Natural killer cell (primary cell): ENCODE data around the gene TTK. TPM values are rescaled to one million over a fixed set of nuclear protein-coding genes. Genes with fewer than 3 reads are reported as not detected.

Source experiments
- ATAC-seq, 3 donors: fragments of 150-1000 bp in 2 of 3; fragments of 200-7000 bp in 1 of 3; cut with Tn5 transposase; 1 replicate in 1 of 3; 2 replicates in 2 of 3; pipeline ENCODE4 v1.10.0; 2021; ENCODE audit warnings: mild to moderate bottlenecking in 2 of 3, moderate library complexity in 2 of 3
- DNase-seq, 2 donors: peaks; one replicate each; pipeline versions ENCODE4 v3.0.0 to v3.0.0-alpha.2; 2013 to 2021; ENCODE audit warnings: mixed read lengths in 1 of 2
- H3K27ac ChIP-seq: one replicate; pipeline ENCODE4 v1.5.1; 2013; ENCODE audit warnings: mild to moderate bottlenecking, low read length
- H3K27me3 ChIP-seq: one replicate; pipeline ENCODE4 v1.6.1; 2013; ENCODE audit warnings: low read length; ENCODE audit not compliant: control insufficient read depth, insufficient read depth
- H3K36me3 ChIP-seq: one replicate; pipeline ENCODE4 v1.6.1; 2013; ENCODE audit warnings: low read length; ENCODE audit not compliant: control insufficient read depth, insufficient read depth
- H3K4me1 ChIP-seq: one replicate; pipeline ENCODE4 v1.6.1; 2013; ENCODE audit warnings: low read length; ENCODE audit not compliant: control insufficient read depth, insufficient read depth
- H3K4me3 ChIP-seq: one replicate; pipeline ENCODE4 v1.5.1; 2013; ENCODE audit warnings: low read length
- H3K9me3 ChIP-seq: one replicate; pipeline ENCODE4 v1.6.1; 2013; ENCODE audit warnings: low read length; ENCODE audit not compliant: control insufficient read depth, insufficient read depth
- H3K27ac Mint-ChIP-seq, 2 donors: one replicate each; pipeline ENCODE4 v1.8.0; 2022; ENCODE audit warnings: mild to moderate bottlenecking in 2 of 2, mixed read lengths in 2 of 2, moderate library complexity in 1 of 2
- H3K27me3 Mint-ChIP-seq, 2 donors: one replicate each; pipeline ENCODE4 v1.8.0; 2022; ENCODE audit warnings: low read depth in 2 of 2, mixed read lengths in 2 of 2
- H3K36me3 Mint-ChIP-seq: one replicate; pipeline ENCODE4 v1.8.0; 2022; ENCODE audit warnings: mixed read lengths
- H3K4me1 Mint-ChIP-seq, 2 donors: one replicate each; pipeline ENCODE4 v1.8.0; 2022; ENCODE audit warnings: mixed read lengths in 2 of 2
- H3K4me3 Mint-ChIP-seq: one replicate; pipeline ENCODE4 v1.8.0; 2022; ENCODE audit warnings: mild to moderate bottlenecking, moderate library complexity, mixed read lengths
- H3K9me3 Mint-ChIP-seq, 2 donors: one replicate each; pipeline ENCODE4 v1.8.0; 2022; ENCODE audit warnings: mixed read lengths in 2 of 2
- WGBS: methylation state at CpG from one replicate; pipeline ENCODE4 v1.1.7; 2013; ENCODE audit warnings: missing lambda C conversion rate; ENCODE audit not compliant: insufficient coverage; 5-methylcytosine and 5-hydroxymethylcytosine counted together
- intact Hi-C: fragments of 100-400 bp; cut with micrococcal nuclease; formaldehyde crosslinking; loops from one replicate; pipeline ENCODE4 v1.14.2; 2022
- total RNA-seq, 4 donors: library from RNA; stranded (reverse); fragments of 120-200 nt in 1 of 4; gene quantifications; one replicate each; pipeline versions ENCODE4 v1.2.3 to v1.2.4, GENCODE V29; 2013 to 2022
- TF ChIP-seq, protein P1 (sequence below): fragments of 200-600 bp; IDR thresholded peaks from one replicate; pipeline ENCODE4 v1.8.0; 2022; ENCODE audit warnings: antibody characterized with exemption

The TTK gene
- total RNA-seq, 3 donors from 2014 or later (not counting 1 experiment from before 2014, with no cell fraction given): 0.87 to 1.7 (median 1.2) TPM

DNA sequence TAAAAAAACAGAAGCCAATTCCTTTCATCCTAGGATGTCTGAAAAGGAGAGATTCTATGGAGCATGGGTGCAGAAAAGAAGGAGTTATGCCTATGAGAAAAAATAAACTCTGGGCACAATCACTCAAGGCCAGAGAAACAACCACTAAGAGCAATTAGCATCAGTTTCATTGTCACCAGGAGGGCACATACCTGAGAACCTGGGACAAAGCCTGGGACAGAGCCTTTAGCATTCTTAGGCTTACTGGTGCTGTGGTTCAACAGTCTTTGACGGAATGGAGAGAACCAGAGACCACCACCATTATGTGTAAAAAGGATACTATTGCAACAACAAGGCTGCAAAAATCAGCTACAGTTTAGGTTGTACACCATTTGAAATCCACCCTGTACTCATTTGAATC, 72.6 kb downstream of the TTK start:
- no peaks in the 10 kb centered on the region for H3K4me1 ChIP-seq
- no peak for ATAC-seq
- Mint-ChIP-seq H3K27ac (no peak overlapping the region), H3K4me1 (no peaks in the 10 kb centered on the region), H3K4me3 (no peak overlapping the region), H3K9me3 (peaks cover 0 to 5% of the 10 kb centered on the region in 2 donors), H3K27me3 (peaks cover 8 to 26% of the 10 kb centered on the region in 2 donors), H3K36me3 (no peaks in the 10 kb centered on the region)
- H3K27me3 ChIP-seq: no peaks in the 10 kb centered on the region
- no peak overlapping the region for H3K27ac ChIP-seq
- no peaks in the 10 kb centered on the region for H3K36me3 ChIP-seq
- DNase-seq: no peak
- no peaks in the 10 kb centered on the region for H3K9me3 ChIP-seq
- intact Hi-C loops: no loop called here
- H3K4me3 ChIP-seq: no peak overlapping the region
- TF ChIP-seq, protein P1, sequence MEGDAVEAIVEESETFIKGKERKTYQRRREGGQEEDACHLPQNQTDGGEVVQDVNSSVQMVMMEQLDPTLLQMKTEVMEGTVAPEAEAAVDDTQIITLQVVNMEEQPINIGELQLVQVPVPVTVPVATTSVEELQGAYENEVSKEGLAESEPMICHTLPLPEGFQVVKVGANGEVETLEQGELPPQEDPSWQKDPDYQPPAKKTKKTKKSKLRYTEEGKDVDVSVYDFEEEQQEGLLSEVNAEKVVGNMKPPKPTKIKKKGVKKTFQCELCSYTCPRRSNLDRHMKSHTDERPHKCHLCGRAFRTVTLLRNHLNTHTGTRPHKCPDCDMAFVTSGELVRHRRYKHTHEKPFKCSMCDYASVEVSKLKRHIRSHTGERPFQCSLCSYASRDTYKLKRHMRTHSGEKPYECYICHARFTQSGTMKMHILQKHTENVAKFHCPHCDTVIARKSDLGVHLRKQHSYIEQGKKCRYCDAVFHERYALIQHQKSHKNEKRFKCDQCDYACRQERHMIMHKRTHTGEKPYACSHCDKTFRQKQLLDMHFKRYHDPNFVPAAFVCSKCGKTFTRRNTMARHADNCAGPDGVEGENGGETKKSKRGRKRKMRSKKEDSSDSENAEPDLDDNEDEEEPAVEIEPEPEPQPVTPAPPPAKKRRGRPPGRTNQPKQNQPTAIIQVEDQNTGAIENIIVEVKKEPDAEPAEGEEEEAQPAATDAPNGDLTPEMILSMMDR: no peak
- WGBS: 91% methylated on average over 1 of the region's 1 CpG

DNA sequence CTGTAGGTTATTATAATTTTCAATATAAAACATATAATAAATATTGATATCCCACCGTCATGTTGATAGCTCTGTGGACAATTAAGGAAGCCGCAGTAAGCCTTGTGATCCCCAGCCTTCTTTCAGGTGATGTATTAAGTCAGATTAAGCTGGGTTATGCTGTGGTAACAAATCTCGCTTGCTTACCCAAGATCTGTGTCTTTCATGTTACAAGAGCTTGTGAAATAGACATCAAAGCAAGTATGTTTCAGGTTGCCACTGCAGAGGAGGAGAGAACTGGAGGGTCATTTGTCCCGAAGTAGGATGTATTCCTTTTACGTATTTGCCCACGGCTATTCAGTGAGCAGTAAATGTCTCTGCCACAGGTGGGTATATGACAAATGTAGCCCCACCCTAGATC, 84.2 kb downstream of the TTK start:
- DNase-seq: no peak
- ATAC-seq: no peak
- no peaks in the 10 kb centered on the region for H3K9me3 ChIP-seq
- H3K36me3 ChIP-seq: no peaks in the 10 kb centered on the region
- peaks cover 5% of the 10 kb centered on the region for H3K27me3 ChIP-seq
- no peaks in the 10 kb centered on the region for H3K9me3 Mint-ChIP-seq
- H3K27me3 Mint-ChIP-seq: peaks cover 7 to 15% of the 10 kb centered on the region in 2 donors
- intact Hi-C loops: no loop called here
- no peak overlapping the region for H3K27ac ChIP-seq
- TF ChIP-seq, protein P1: no peak
- H3K4me1 ChIP-seq: no peaks in the 10 kb centered on the region
- H3K4me1 Mint-ChIP-seq: no peaks in the 10 kb centered on the region
- H3K4me3 Mint-ChIP-seq: no peak overlapping the region
- WGBS: 91% methylated on average over 6 of the region's 6 CpGs
- no peak overlapping the region for H3K4me3 ChIP-seq
- no peaks in the 10 kb centered on the region for H3K36me3 Mint-ChIP-seq
- H3K27ac Mint-ChIP-seq: no peak overlapping the region

DNA sequence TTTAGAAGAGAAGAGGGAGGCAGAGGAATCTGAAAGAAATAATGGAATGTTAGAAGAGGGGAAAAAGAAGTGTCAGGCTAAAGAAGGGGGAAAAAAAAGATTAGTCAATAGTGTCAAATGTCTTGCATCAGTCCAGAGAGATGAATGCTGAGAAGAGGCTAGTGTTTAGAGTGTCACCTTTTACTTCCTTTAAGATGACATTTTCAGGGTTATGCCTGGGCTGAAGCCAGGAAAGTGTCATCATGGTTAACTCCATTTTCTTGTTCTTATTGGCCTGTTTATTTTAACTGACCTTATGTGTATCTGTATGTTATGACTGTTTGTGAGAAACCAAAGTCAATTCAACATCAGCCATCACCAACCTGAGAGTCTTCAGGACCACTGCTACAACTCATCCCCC, 87.1 kb downstream of the TTK start:
- H3K36me3 ChIP-seq: no peaks in the 10 kb centered on the region
- H3K4me1 ChIP-seq: no peaks in the 10 kb centered on the region
- ATAC-seq (no peak), DNase-seq (no peak)
- TF ChIP-seq, protein P1: no peak
- Mint-ChIP-seq H3K27ac (no peak overlapping the region), H3K27me3 (peaks cover 10 to 15% of the 10 kb centered on the region in 2 donors), H3K4me3 (no peak overlapping the region), H3K9me3 (no peaks in the 10 kb centered on the region), H3K36me3 (no peaks in the 10 kb centered on the region), H3K4me1 (no peaks in the 10 kb centered on the region)
- intact Hi-C loops: loop anchor here (5.0 kb wide), 1 partner anchor 314 kb away; no protein-coding TSS in a partner anchor
- peaks cover 5% of the 10 kb centered on the region for H3K27me3 ChIP-seq
- no peaks in the 10 kb centered on the region for H3K9me3 ChIP-seq
- H3K27ac ChIP-seq: no peak overlapping the region
- no peak overlapping the region for H3K4me3 ChIP-seq

Other genes starting within 250 kb of the TTK start
- not detected for gene ELOVL4, start 57.1 kb upstream of the TTK start, total RNA-seq
- 10 to 100 TPM; 11.1 to 13.7 (median 12.8) TPM for gene BCKDHB, start 102.0 kb downstream of the TTK start, total RNA-seq